Smooth muscle cell (in vitro differentiated cells): ENCODE results near the gene TUBGCP6. TPM values are rescaled to one million over a fixed set of nuclear protein-coding genes. Genes with fewer than 3 reads are reported as not detected.

ENCODE experiments used
- DNase-seq: peaks from one replicate; lab custom pipeline; 2025; ENCODE audit not compliant: unreplicated experiment; lab: John Stamatoyannopoulos, UW
- H2AFZ ChIP-seq: fragments of 200-600 bp; sonication (generic); 2 replicates; pipeline ENCODE4 v1.6.0; 2016; ENCODE audit warnings: antibody characterized with exemption, low read depth, mild to moderate bottlenecking
- H3F3A ChIP-seq: fragments of 200-600 bp; sonication (generic); 2 replicates; pipeline ENCODE4 v1.6.0; 2017; ENCODE audit warnings: antibody characterized with exemption, low read depth
- H3K27ac ChIP-seq: fragments of 200-600 bp; sonication (generic); 2 replicates; pipeline ENCODE4 v1.5.1; 2016; ENCODE audit warnings: low read depth, mild to moderate bottlenecking
- H3K27me3 ChIP-seq: fragments of 200-600 bp; sonication (generic); 2 replicates; pipeline ENCODE4 v1.6.1; 2016; ENCODE audit warnings: low read depth, mild to moderate bottlenecking
- H3K36me3 ChIP-seq: fragments of 200-600 bp; sonication (generic); 2 replicates; pipeline ENCODE4 v1.5.1; 2016; ENCODE audit warnings: low read depth
- H3K4me1 ChIP-seq: fragments of 200-600 bp; sonication (generic); 2 replicates; pipeline ENCODE4 v1.5.1; 2016; ENCODE audit warnings: low read depth
- H3K4me2 ChIP-seq: fragments of 200-600 bp; sonication (generic); 2 replicates; pipeline ENCODE4 v1.6.0; 2016; ENCODE audit warnings: mild to moderate bottlenecking
- H3K4me3 ChIP-seq: fragments of 200-600 bp; sonication (generic); 2 replicates; pipeline ENCODE4 v1.5.1; 2016; ENCODE audit warnings: mild to moderate bottlenecking
- H3K79me2 ChIP-seq: fragments of 200-600 bp; sonication (generic); 2 replicates; pipeline ENCODE4 v1.6.0; 2016; ENCODE audit warnings: low read depth, mild to moderate bottlenecking
- H3K9ac ChIP-seq: fragments of 200-600 bp; sonication (generic); 2 replicates; pipeline ENCODE4 v1.6.0; 2016; ENCODE audit warnings: low read depth
- H3K9me3 ChIP-seq: fragments of 200-600 bp; sonication (generic); replicated peaks from 2 replicates; pipeline ENCODE4 v1.5.1; 2016; ENCODE audit warnings: low read depth
- H4K20me1 ChIP-seq: fragments of 200-600 bp; sonication (generic); 2 replicates; pipeline ENCODE4 v1.6.0; 2016; ENCODE audit warnings: low read depth
- CTCF ChIP-seq: fragments of 200-600 bp; sonication (generic); IDR thresholded peaks from 2 replicates; pipeline ENCODE4 v1.5.1; 2017; ENCODE audit warnings: borderline replicate concordance, mild to moderate bottlenecking, antibody characterized with exemption; ENCODE audit not compliant: insufficient read depth, poor library complexity, severe bottlenecking
- WGBS: methylation state at CpG from one replicate; pipeline ENCODE4 v1.1.7; 2016; ENCODE audit warnings: low lambda C conversion rate; 5-methylcytosine and 5-hydroxymethylcytosine counted together
- polyA plus RNA-seq: library from polyadenylated mRNA; unstranded; fragments of >200 nt; fragmentation: Nextera tagmentation; extraction: Ambion mirVana; gene quantifications from 2 replicates; pipeline ENCODE4 v1.2.1, GENCODE V29; 2016
- total RNA-seq: library from RNA; depleted of rRNA; stranded (reverse); fragments of >200 nt; gene quantifications from 2 replicates; pipeline ENCODE4 v1.2.3, GENCODE V29; 2014

TUBGCP6 gene
- total and polyA plus RNA-seq, 2 experiments from 2014 or later = 10.0 to 22.7 TPM

GRCh38 chr22:50189849-50190181 is 55.0 kb downstream of the TUBGCP6 start:
- WGBS = 48% methylated on average over 4 of the region's 4 CpGs
- Histone ChIP-seq H2AFZ (no peak overlapping the region), H3K79me2 (peaks cover 62% of the 10 kb centered on the region), H3K4me2 (peak overlapping the region; percentile 91), H3K27me3 (no peaks in the 10 kb centered on the region), H3K4me1 (peaks cover 13% of the 10 kb centered on the region), H3F3A (no peaks in the 10 kb centered on the region), H3K27ac (peak overlapping the region; percentile 72), H4K20me1 (peaks cover 43% of the 10 kb centered on the region), H3K36me3 (no peaks in the 10 kb centered on the region), H3K4me3 (peak overlapping the region; percentile 51), H3K9me3 (no peaks in the 10 kb centered on the region), H3K9ac (no peak overlapping the region)
- DNase-seq = no peak
- no peak for TF ChIP-seq CTCF

GRCh38 chr22:50189184-50189848 is 55.5 kb downstream of the TUBGCP6 start:
- no peaks in the 10 kb centered on the region for H3F3A ChIP-seq
- H3K36me3 ChIP-seq = no peaks in the 10 kb centered on the region
- H3K27ac ChIP-seq = peak overlapping the region; percentile 72
- no peak overlapping the region for H3K9ac ChIP-seq
- no peaks in the 10 kb centered on the region for H3K27me3 ChIP-seq
- WGBS = 88% methylated on average over 20 of the region's 20 CpGs
- H3K4me3 ChIP-seq = no peak overlapping the region
- DNase-seq = no peak
- H4K20me1 ChIP-seq = peaks cover 43% of the 10 kb centered on the region
- TF ChIP-seq CTCF = no peak
- peaks cover 13% of the 10 kb centered on the region for H3K4me1 ChIP-seq
- H3K9me3 ChIP-seq = no peaks in the 10 kb centered on the region
- H3K4me2 ChIP-seq = peak overlapping the region; percentile 91
- H3K79me2 ChIP-seq = peaks cover 62% of the 10 kb centered on the region
- no peak overlapping the region for H2AFZ ChIP-seq

- Histone ChIP-seq H3K9me3 (no peaks in the 10 kb centered on the region), H4K20me1 (peaks cover 35% of the 10 kb centered on the region), H3K4me2 (no peak overlapping the region), H3F3A (no peaks in the 10 kb centered on the region), H3K79me2 (peaks cover 60% of the 10 kb centered on the region), H3K4me3 (no peak overlapping the region), H3K36me3 (no peaks in the 10 kb centered on the region), H3K9ac (no peak overlapping the region), H3K27ac (no peak overlapping the region), H3K4me1 (peaks cover 13% of the 10 kb centered on the region), H3K27me3 (no peaks in the 10 kb centered on the region), H2AFZ (no peak overlapping the region)
- no peak for DNase-seq
- TF ChIP-seq CTCF = no peak
- 97% methylated on average over 11 of the region's 11 CpGs for WGBS
Observed at GRCh38 chr22:50188356-50188755, 56.5 kb downstream of the TUBGCP6 start.
